K562 (cell line): Measurements from ENCODE around the gene FAHD2A. TPM values are rescaled to one million over a fixed set of nuclear protein-coding genes. Genes with fewer than 3 reads are reported as not detected.
A peak's percentile ranks its signal among the peaks of the same experiment; 100 is the strongest.

Source experiments
- ATAC-seq: fragments of 200-7000 bp; cut with Tn5 transposase; 3 replicates; pipeline ENCODE4 v1.9.1; 2020; ENCODE audit warnings: moderate library complexity
- BruUV-seq: library from RNA; stranded (reverse); fragments of 400-500 nt; replicated peaks from 2 replicates; lab custom pipeline; 2021; lab: Mats Ljungman, UMichigan
- CTCF ChIA-PET: fragments of 300-600 bp; formaldehyde crosslinking; extraction: SDS; loops from one replicate; lab custom pipeline; 2021; ENCODE audit warnings: low intra/inter-chr PET ratio; lab: Yijun Ruan, JAX
- POLR2A ChIA-PET: fragments of 300-600, 350-650 bp; sonication (Branson Sonifier 250); formaldehyde crosslinking; extraction: SDS; loops from one replicate; lab custom pipeline; 2021; ENCODE audit warnings: antibody characterized with exemption, inconsistent platforms; lab: Yijun Ruan, JAX
- DNase-seq, 4 experiments: peaks; one replicate each; pipeline versions ENCODE4 v3.0.0 to v3.0.0-alpha.2; 2011 to 2018; ENCODE audit warnings: low spot score in 3 of 4, mixed read lengths in 3 of 4; ENCODE audit errors: extremely low read depth in 1 of 4
- FAIRE-seq: peaks from 2 replicates; lab custom pipeline; 2011; peaks lifted over from hg19 to GRCh38; lab: Jason Lieb, UNC
- H2AFZ ChIP-seq: 2 replicates; pipeline ENCODE4 v1.6.0; 2011; ENCODE audit warnings: low read depth, low read length, control low read depth, inconsistent platforms
- H3K27ac ChIP-seq: fragments of 200-600 bp; 3 replicates; pipeline ENCODE4 v1.8.0; 2011; ENCODE audit warnings: low read depth, mild to moderate bottlenecking, control low read depth, inconsistent platforms, low read length, moderate library complexity, mixed read lengths; ENCODE audit errors: extremely low read depth
- H3K27me3 ChIP-seq, 2 experiments: fragments of 300-600 bp in 1 of 2; 2 replicates in 1 of 2; 3 replicates in 1 of 2; pipeline versions ENCODE4 v1.6.0 to v1.8.0; 2011; ENCODE audit warnings: inconsistent platforms in 2 of 2, low read length in 2 of 2, mild to moderate bottlenecking in 1 of 2, mixed read lengths in 1 of 2, moderate library complexity in 1 of 2; ENCODE audit not compliant: control insufficient read depth in 2 of 2, insufficient read depth in 2 of 2
- H3K36me3 ChIP-seq: fragments of 300-600 bp; 3 replicates; pipeline ENCODE4 v1.8.0; 2011; ENCODE audit warnings: mild to moderate bottlenecking, low read length, inconsistent platforms; ENCODE audit not compliant: control insufficient read depth, insufficient read depth
- H3K4me1 ChIP-seq, 2 experiments: fragments of 200-600 bp in 1 of 2; replicated peaks in 1 of 2; 2 replicates in 1 of 2; 3 replicates in 1 of 2; pipeline versions ENCODE4 v1.5.1 to v1.8.0; 2011; ENCODE audit warnings: inconsistent platforms in 2 of 2, low read length in 2 of 2, mild to moderate bottlenecking in 1 of 2, mixed read lengths in 1 of 2, moderate library complexity in 1 of 2; ENCODE audit not compliant: control insufficient read depth in 2 of 2, insufficient read depth in 2 of 2
- H3K4me2 ChIP-seq: 2 replicates; pipeline ENCODE4 v1.6.1; 2011; ENCODE audit warnings: low read length, control low read depth, inconsistent platforms, mixed read lengths; ENCODE audit not compliant: insufficient read depth
- H3K4me3 ChIP-seq: fragments of 200-600 bp; sonication (generic), shearing (Covaris generic); 2 replicates; pipeline ENCODE4 v1.5.1; 2016; ENCODE audit warnings: control low read depth, inconsistent platforms
- H3K79me2 ChIP-seq: fragments of 200-600 bp; 3 replicates; pipeline ENCODE4 v1.8.0; 2011; ENCODE audit warnings: low read length, inconsistent platforms; ENCODE audit not compliant: control insufficient read depth, insufficient read depth
- H3K9ac ChIP-seq, 2 experiments: 2 replicates each; pipeline versions ENCODE4 v1.6.0 to v1.6.1; 2011; ENCODE audit warnings: low read depth in 2 of 2, low read length in 2 of 2, control low read depth in 1 of 2, inconsistent platforms in 1 of 2, mild to moderate bottlenecking in 1 of 2, mixed read lengths in 1 of 2; ENCODE audit not compliant: insufficient read depth in 1 of 2
- H3K9me1 ChIP-seq: one replicate; pipeline ENCODE4 v1.6.0; 2011; ENCODE audit warnings: inconsistent platforms, mild to moderate bottlenecking, low read length, moderate library complexity; ENCODE audit not compliant: control insufficient read depth, insufficient read depth
- H3K9me3 ChIP-seq: replicated peaks from 2 replicates; pipeline ENCODE4 v1.5.1; 2011; ENCODE audit warnings: low read depth, low read length, inconsistent platforms; ENCODE audit not compliant: control insufficient read depth, insufficient read depth
- H4K20me1 ChIP-seq: replicated peaks from 2 replicates; pipeline ENCODE4 v1.6.1; 2011; ENCODE audit warnings: low read length, inconsistent platforms, mixed read lengths; ENCODE audit not compliant: control insufficient read depth, insufficient read depth
- CXXC5 ChIP-seq: fragments of 250-450 bp; sonication (Bioruptor Pico); IDR thresholded peaks from 2 replicates; pipeline ENCODE4 v1.8.0; 2022; ENCODE audit warnings: inconsistent platforms, mild to moderate bottlenecking, moderate library complexity
- E2F6 ChIP-seq, 2 experiments: IDR thresholded peaks; 2 replicates each; pipeline ENCODE4 v1.6.1; 2011; ENCODE audit warnings: borderline replicate concordance in 1 of 2, control low read depth in 1 of 2, low read depth in 1 of 2, low read length in 1 of 2, mild to moderate bottlenecking in 1 of 2, mixed read lengths in 1 of 2, moderate library complexity in 1 of 2; ENCODE audit not compliant: insufficient read depth in 1 of 2, insufficient read length in 1 of 2, poor library complexity in 1 of 2, severe bottlenecking in 1 of 2; ENCODE audit errors: extremely low read depth in 1 of 2
- FUS ChIP-seq: fragments of 200-400 bp; formaldehyde crosslinking; optimal IDR thresholded peaks from 2 replicates; pipeline ENCODE3; 2017; ENCODE audit warnings: low read depth, low read length
- JUND ChIP-seq, 2 experiments: IDR thresholded peaks; 2 replicates in 1 of 2; 3 replicates in 1 of 2; pipeline ENCODE4 v1.6.1; 2011; ENCODE audit warnings: borderline replicate concordance in 2 of 2, low read depth in 2 of 2, low read length in 2 of 2, improper control_type of control experiment in 1 of 2, missing biosample characterization in 1 of 2, missing genetic modification characterization in 1 of 2, missing genetic modification reagents in 1 of 2
- ZNF592 ChIP-seq: fragments of 450-650 bp; IDR thresholded peaks from 2 replicates; pipeline ENCODE4 v1.6.1; 2017; ENCODE audit warnings: antibody characterized with exemption, mild to moderate bottlenecking
- WGBS: fragments of 100-300 bp; shearing (Covaris generic); methylation state at CpG from one replicate; pipeline ENCODE4 v1.1.6; 2016; ENCODE audit warnings: low coverage, mixed read lengths; ENCODE audit not compliant: insufficient coverage; ENCODE audit errors: missing lambda C conversion rate; 5-methylcytosine and 5-hydroxymethylcytosine counted together
- in situ Hi-C: fragments of 300-500 bp; cut with MboI; formaldehyde crosslinking; loops from 4 replicates; pipeline ENCODE4 v1.15.0; 2018; ENCODE audit warnings: inconsistent platforms, mixed read lengths
- intact Hi-C: fragments of 100-400 bp; cut with micrococcal nuclease; formaldehyde crosslinking; loops from 2 replicates; pipeline ENCODE4 v1.14.2; 2022
- polyA plus RNA-seq, 8 experiments: library from polyadenylated mRNA; depleted of rRNA in 4 of 8; stranded (reverse) in 5 of 8; unstranded in 3 of 8; fragments of >200 nt; fragmentation: Nextera tagmentation in 2 of 8; fragmentation: Illumina TruSeq in 1 of 8; extraction: Ambion mirVana in 2 of 8; extraction: Trizol in 1 of 8; gene quantifications; 2 replicates each; pipeline versions ENCODE4 v1.2.1 to v1.2.3, GENCODE V29; 2011 to 2014; ENCODE audit warnings: inconsistent platforms in 1 of 8, missing spikeins in 1 of 8
- total RNA-seq, 7 experiments: library from RNA; depleted of rRNA in 6 of 7; stranded (reverse); fragments of >200 nt in 6 of 7; fragmentation: Illumina TruSeq in 2 of 7; extraction: Trizol in 2 of 7; gene quantifications; 2 replicates each; pipeline versions ENCODE4 v1.2.1 to v1.2.3, GENCODE V29; 2011 to 2021; ENCODE audit warnings: low replicate concordance in 1 of 7

The FAHD2A gene
- total and polyA plus RNA-seq, 9 of the 15 experiments (the other 6 are each of a cell fraction or from before 2014, with no cell fraction given): 13.8 to 41.0 (median 30.4) TPM

- TF ChIP-seq JUND (IDR thresholded peaks at IDR 0.05; ENCODE audit: borderline replicate concordance, low read depth, low read length): peak; percentile 34; the same call in 1 of the 2 replicates
- TF ChIP-seq JUND (tag; IDR thresholded peaks at IDR 0.05; ENCODE audit: borderline replicate concordance, low read depth, low read length): no peak
- peak in 1 of 2 experiments; percentile 49 for TF ChIP-seq E2F6 (IDR thresholded peaks at IDR 0.05; ENCODE audit: borderline replicate concordance in 1 of 2, extremely low read depth in 1 of 2, insufficient read depth in 1 of 2, insufficient read length in 1 of 2, low read depth in 1 of 2, low read length in 1 of 2, poor library complexity in 1 of 2, severe bottlenecking in 1 of 2)
- peak; percentile 54 for TF ChIP-seq CXXC5 (CRISPR knock-in tag)
Measured at GRCh38 chr2:95402370-95403203, at the start of gene FAHD2A (continued).

- Histone ChIP-seq H2AFZ (no peak overlapping the region), H3K9me1 (no peaks in the 10 kb centered on the region), H4K20me1 (peaks cover 7% of the 10 kb centered on the region), H3K4me2 (no peak overlapping the region), H3K27me3 (peaks cover 4 to 70% of the 10 kb centered on the region in 2 experiments; a peak in 3 of 5 replicates), H3K9ac (no peak overlapping the region), H3K4me1 (no peaks in the 10 kb centered on the region), H3K4me3 (no peak overlapping the region), H3K27ac (no peak overlapping the region), H3K36me3 (no peaks in the 10 kb centered on the region), H3K79me2 (no peaks in the 10 kb centered on the region), H3K9me3 (no peaks in the 10 kb centered on the region)
- intact Hi-C loops (no loop called here), in situ Hi-C loops (no loop called here)
- ChIA-PET POLR2A (interaction anchor here (0.7 kb wide), 1 partner anchor 50 kb away, joined by 4 read pairs; no protein-coding TSS in a partner anchor), CTCF (no interaction called here)
- FAIRE-seq (no peak), DNase-seq (no peak), ATAC-seq (no peak)
- BruUV-seq: no TSS peak
- WGBS: 13% methylated on average over 10 of the region's 10 CpGs
- TF ChIP-seq FUS (no peak), ZNF592 (no peak)
Measured at GRCh38 chr2:95353055-95353575, 49.4 kb upstream of the FAHD2A start.
